ENCODE data around the gene TNFRSF9. TPM values are rescaled to one million over a fixed set of nuclear protein-coding genes. Genes with fewer than 3 reads are reported as not detected.
"Not testable (repeated sequence)": the region's sequence is repeated elsewhere in the genome, so short reads cannot be mapped to it uniquely, and the experiment has no call there.

TNFRSF9 gene
- total RNA-seq, 1 donor from 2014 or later, result 0.22 TPM

DNA sequence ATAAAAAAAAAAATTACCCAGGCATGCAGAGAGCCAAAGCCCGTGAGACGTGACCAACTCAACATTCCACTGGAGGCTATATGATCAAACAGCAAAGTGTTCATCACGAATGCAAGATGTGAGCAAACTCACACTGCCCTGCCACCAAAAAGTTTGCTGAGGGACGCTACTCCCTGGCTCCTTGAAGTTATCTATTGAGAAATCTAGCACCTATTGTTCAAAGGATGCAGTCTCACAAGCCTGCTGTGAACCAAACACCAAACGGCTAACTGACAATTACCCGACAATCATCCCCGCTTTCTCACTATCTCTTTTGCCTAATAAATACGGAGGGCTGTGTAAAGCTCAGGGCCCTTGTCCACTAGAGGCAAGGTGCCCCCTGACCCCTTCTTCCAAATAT, 13.6 kb downstream of the TNFRSF9 start:
- DNase-seq (ENCODE audit: low spot score); intact Hi-C loops (cut with DNase I): not testable (repeated sequence)

DNA sequence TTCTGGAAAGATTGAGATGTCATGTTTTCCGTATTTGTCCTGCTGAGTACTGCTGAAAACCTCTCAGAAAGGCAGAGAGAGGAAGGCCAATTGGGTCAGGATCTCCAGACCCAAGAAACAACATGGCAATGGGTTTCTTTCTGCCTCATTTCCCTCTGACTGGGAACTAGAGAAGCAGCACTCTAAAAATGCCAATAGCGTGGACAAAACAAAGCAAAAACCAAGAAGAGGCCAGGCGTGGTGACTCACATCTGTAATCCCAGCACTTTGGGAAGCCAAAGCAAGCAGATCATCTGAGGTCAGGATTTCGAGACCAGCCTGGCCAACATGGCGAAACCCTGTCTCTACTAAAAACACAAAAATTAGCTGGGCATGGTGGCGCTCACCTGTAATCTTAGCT, 18.3 kb downstream of the TNFRSF9 start:
- no peak for DNase-seq (ENCODE audit: low spot score)
- intact Hi-C loops (cut with DNase I), result no loop called here

DNA sequence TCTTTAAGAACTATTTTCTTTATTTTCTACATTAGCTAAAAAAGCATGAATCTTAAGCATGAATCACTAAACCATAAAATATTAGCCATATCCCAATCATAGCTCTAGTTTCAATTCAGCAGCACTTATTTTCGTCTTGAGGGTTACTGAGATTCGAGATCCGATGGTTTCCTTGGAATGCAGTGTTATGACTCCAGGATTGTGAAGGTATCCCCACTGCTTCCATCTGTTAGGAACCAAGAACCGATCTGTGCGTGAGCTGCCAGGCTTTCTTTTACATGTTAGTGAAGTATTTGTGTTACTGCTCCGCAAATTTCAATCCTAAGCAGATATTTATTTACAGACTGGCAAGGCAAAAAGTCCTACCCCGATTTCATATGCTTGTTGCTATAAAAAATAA, 18.8 kb downstream of the TNFRSF9 start:
- intact Hi-C loops (cut with DNase I), result no loop called here
- DNase-seq (ENCODE audit: low spot score), result no peak

DNA sequence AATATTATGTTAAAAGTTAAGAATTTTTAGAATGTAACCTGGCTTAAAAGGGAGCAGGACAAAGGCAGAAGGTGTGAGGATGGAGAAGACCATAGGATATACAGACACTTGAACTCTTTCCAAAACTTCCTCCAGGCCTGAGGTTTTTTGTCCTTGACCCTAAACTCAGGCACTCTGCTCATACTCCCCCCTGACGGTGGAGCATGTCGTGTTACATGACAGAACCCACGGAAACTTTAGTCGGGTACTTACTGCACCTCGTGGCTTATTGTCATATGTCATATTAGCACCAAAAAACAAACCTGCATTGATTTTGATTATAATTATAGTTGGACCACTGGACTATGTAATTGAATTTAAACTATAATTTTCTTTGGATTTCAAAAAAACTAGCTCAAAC, 20.8 kb downstream of the TNFRSF9 start:
- DNase-seq (ENCODE audit: low spot score), result no peak
- intact Hi-C loops (cut with DNase I), result no loop called here

DNA sequence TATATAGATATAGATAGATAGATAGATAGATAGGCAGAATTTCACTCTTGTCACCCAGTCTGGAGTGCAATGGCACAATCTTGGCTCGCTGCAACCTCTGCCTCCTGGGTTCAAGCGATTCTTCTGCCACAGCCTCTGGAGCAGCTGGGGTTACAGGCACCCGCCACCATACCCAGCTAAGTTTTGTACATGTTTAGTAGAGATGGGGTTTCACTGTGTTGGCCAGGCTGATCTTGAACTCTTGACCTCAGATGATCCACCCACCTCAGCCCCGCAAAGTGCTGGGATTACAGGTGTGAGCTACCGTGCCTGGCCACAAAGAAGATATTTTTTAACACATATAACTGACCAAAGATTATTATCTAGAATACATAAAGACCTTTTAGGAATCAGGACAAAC, 22.7 kb downstream of the TNFRSF9 start:
- intact Hi-C loops (cut with DNase I); DNase-seq (ENCODE audit: low spot score): not testable (repeated sequence)

DNA sequence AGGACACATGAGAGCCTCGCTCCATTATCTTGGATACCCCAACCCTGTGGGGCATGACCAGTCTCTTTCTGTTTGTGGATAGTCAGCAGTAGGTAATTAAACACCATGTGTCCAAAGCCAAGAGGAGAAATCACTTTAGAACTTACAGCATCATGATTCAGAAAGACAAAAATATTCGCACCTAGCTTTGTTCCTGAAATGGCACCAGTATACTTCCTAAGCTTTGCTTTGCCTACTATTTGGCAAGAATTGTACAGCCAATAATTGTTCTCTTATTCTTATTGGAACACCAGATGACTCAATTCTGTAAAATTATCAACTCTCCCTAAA, 24.2 kb downstream of the TNFRSF9 start:
- intact Hi-C loops (cut with DNase I), result no loop called here
- no peak for DNase-seq (ENCODE audit: low spot score)

DNA sequence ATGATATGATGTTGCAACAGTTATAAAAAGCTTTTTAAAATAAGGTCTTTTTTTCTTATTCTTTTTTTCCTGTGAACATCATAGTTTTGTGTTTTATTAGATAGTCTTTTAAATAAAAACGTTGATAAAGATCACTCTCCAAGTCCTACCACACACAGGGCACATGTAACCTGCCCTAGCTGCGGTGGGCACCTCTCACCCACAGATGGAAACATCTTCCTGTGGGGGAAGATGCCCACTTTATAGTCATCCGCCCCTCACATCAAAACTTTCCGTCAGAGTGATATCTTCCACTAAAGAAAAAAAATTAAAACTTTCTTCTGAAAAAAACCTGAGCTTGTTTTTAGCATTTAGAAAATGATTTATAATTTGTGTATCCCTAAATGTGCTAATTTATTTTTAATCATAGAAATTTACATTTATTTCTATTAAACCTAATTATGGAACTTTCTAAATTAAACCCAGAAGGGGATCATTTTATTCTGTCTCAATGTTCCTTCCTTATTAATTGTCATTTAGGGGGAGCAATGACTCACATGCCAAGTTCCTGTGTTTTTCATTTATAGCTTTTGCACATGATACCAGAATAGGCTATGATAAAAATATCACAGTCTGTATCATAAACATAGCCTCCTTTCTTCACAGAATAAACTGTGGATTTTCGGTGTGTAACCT, 24.7 kb downstream of the TNFRSF9 start:
- no peak for DNase-seq (ENCODE audit: low spot score)
- intact Hi-C loops (cut with DNase I), result no loop called here

DNA sequence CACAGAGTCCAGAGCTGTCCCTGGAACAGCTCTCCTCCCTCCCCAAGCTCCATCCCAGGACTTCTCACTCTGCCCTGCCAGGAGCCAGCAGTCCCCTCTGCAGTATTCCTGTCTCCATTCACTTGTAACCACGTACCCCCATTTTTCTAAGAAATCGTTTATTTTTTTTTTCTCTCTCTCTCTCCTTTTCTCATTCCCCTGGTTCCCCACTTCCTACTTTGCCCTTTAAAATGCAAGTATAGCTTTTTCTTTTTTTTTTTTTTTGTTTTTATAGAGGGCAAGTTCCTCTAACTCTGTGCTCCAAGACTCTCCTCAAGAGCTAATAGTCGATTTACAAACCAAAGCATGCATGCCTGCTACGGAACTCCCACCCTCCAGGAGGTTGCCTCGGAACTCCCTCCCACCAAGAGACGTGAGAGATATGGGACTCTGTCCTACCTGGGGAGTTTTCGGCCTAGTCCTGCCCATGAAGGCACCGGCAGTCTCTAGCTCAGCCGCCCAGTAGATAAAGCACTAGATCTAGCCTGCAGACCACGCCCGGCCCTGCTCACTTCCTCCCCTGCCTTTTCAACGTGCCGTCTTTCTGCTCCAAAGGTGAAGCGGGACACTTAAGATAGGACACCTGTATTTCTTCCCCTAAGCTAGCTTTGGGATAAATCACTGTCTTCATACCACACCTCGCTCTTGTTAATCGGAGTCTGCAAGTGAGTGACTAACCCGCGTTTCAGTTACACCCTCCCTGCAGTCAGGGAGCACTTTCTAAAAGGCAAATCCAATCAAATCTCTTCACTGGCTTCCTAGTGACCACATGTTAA, 27.7 kb downstream of the TNFRSF9 start:
- no peak for DNase-seq (ENCODE audit: low spot score)
- intact Hi-C loops (cut with DNase I), result no loop called here

DNA sequence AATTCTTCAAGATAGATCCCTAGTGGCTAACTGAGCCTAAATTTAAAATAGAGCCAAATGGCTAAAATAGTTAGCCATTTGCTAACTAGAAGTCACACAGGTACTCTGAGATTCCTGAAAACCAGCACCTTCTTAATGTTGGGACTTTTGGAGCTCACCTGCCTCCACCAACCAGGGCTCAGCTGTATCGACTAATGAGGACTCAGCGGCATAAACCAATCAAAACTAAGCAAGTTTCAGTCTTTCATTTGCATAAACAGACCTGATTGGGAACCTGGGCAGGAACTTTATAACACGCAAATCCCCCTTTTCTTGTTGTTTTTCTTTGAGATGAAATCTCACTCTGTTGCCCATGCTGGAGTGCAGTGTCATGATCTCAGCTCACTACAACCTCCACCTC, 28.5 kb downstream of the TNFRSF9 start:
- intact Hi-C loops (cut with DNase I), result no loop called here
- no peak for DNase-seq (ENCODE audit: low spot score)

DNA sequence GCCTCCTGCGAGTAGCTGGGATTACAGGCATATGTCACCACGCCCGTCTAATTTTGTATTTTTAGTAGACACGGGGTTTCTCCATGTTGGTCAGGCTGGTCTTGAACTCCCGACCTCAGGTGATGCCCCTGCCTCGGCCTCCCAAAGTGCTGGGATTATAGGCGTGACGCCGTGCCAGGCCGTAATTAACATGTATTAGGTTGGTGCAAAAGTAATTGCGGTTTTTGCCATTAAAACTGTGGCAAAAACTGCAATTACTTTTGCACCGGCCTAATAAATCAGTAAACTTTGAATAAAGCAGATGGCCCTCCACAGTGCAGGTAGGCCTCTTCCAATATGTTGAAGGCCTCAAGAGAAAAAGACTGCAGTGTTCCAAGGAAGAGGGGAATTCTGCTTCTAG, 35.4 kb downstream of the TNFRSF9 start:
- DNase-seq (ENCODE audit: low spot score), result no peak

DNA sequence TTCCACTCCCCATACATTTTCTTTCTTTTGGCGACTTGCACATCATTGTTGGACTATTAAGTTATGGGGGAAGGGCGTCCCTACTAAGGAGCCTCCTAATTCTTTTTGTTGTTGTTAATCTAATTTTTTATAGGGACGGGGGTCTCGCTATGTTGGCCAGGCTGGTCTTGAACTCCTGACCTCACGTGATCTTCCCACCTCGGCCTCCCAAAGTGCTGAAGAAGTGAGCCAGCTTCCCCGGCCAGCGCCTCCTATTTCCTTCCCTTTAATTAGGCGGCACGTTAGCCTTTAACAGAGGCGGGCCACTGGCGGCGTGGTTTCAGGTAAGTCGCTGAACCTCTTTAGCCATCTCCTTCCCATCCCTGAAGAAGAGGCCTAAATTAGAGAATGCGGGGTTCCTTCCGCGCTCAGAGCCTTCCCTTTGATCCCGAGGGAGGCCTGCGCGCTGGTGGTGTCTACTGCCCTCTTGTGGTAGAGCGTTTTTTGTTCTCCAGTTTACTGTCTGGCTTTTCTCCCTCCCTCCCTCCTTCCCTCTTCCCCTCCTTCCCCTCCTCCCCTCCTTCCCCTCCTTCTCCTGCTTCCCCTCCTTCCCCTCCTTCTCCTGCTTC, 38.1 kb downstream of the TNFRSF9 start:
- peak; percentile 81 for DNase-seq (ENCODE audit: low spot score)

More for the DNA sequence above, 35.4 kb downstream of the TNFRSF9 start:
- intact Hi-C loops (cut with DNase I), result loop anchor here (10.0 kb wide), 1 partner anchor 240 kb away; no protein-coding TSS in a partner anchor

DNA sequence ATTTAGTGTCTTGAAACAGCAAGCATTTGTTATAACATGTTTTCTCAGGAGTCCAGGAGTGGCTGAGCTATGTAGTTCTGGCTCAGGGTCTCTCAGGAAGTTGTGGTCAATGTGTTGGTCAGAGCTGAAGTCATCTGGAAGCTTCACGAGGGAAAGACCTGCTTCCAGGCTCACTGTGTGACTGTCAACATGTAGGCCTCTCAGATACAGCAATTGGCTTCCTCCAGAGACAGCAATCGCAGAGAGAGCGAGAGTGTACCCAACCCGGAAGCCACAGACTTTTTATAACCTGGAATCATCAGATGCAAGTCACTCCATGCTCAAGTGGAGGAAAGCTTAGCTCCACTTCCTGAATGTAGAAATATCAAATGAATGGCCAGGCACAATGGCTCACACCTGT, 40.9 kb downstream of the TNFRSF9 start:
- intact Hi-C loops (cut with DNase I), result loop anchor here (10.0 kb wide), 1 partner anchor 235 kb away; no protein-coding TSS in a partner anchor
- DNase-seq (ENCODE audit: low spot score), result no peak

More for the DNA sequence above, 38.1 kb downstream of the TNFRSF9 start:
- intact Hi-C loops (cut with DNase I), result loop anchor here (10.0 kb wide), 1 partner anchor 238 kb away; no protein-coding TSS in a partner anchor

DNA sequence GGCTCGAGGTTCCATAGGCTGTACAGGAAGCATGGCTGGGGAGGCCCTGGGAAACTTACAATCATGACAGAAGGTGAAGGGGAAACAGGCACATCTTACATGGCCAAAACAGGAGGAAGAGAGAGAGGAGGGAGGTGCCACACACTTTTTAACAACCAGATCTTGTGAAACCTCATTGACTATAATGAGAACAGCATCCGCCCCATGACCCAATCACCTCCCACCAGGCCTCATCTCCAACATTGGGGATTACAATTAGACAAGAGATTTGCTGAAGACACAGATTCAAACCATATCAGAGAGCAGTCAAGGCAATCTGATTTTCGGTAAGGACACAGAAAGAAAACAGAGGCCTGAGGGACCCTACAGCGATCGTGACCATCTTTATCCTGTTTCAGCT, 41.7 kb downstream of the TNFRSF9 start:
- no peak for DNase-seq (ENCODE audit: low spot score)
- intact Hi-C loops (cut with DNase I), result no loop called here

DNA sequence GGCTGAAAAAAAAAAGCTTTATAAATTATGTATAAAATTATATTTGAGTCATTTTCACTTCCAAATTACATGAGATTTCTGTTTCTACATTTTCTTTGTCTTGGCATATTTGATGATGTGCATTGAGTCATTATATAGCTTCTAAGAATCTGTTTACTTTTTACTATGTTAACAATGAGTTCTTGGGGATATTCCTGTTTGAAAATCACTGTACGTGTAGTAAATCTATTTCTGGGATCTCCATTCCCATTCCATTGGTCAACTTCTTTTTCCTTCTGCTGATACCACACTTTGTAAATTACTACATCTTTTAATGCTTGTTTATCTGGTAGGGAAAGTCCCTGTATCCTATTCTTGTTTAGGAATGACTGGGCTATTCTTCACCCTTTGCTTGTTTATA, 43.6 kb downstream of the TNFRSF9 start:
- DNase-seq (ENCODE audit: low spot score), result no peak
- intact Hi-C loops (cut with DNase I), result no loop called here

DNA sequence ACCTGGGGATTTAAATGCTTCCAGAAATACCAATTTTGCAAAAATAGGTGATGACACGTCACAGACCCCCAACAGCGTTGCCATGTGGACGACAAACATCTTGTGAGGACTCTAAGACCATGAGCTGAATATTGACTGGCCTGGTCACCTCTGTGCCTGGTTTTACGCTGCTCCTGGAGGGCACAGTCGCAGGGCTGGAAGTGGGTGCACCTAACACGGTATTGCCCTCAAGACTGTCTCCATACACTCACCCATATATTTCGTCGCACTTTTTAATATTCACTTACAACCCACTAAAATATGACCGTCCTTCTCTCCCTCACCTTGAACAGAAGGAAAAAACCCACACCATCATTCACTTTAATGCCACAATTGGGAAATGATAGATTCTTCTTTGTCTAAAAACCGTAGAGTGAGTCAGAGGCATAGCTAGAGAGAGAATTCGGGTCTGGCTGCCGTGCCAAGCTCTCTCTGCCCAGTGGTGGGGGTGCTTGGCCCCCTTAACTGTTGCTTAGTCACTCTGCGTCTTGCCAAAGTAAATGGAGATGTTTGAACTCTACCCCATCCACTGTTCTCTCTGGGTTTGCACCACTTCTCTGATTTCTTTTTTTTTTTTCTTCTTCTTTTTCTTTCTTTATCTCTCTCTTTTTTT, 47.0 kb downstream of the TNFRSF9 start:
- no peak for DNase-seq (ENCODE audit: low spot score)

DNA sequence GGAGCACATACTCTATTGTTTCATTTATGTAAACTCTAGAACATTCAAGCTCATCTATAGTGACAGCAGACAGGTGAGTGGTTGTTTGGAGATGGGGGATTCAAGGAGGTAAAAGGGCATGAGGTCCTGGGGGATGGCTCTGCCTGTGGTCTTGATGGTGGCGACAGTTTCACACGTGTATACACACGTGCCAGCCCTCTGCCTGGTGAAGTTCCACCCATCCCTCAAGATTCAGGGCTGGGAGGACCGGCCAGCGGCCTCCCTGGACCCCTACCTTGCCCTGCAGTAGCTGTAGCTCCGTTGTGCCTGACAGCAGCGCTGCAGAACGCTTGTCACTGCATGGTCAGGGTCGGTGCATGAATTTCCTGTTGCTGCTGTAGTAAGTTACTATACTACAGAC, 48.8 kb downstream of the TNFRSF9 start:
- no peak for DNase-seq (ENCODE audit: low spot score)
- intact Hi-C loops (cut with DNase I), result no loop called here

More for the DNA sequence above, 47.0 kb downstream of the TNFRSF9 start:
- intact Hi-C loops (cut with DNase I), result no loop called here

DNA sequence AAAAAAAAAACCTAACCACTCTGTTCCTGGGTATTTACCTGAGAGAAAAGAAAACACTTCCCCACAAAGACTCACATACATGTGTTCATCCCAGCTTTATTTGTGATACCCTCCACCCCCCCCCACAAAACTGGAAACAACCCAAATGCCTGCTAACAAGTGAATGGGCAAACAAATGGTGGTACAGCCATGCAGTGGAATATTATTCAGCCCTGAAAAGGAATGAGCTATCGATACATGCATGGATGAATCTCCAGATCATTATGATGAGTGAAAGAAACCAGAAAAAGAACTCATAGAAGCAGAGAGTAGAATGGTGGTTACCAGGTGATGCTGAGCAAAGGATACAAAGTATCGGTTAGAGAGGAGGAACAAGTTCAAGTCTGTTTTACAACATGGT, 49.8 kb downstream of the TNFRSF9 start:
- intact Hi-C loops (cut with DNase I), result no loop called here
- DNase-seq (ENCODE audit: low spot score), result no peak

DNA sequence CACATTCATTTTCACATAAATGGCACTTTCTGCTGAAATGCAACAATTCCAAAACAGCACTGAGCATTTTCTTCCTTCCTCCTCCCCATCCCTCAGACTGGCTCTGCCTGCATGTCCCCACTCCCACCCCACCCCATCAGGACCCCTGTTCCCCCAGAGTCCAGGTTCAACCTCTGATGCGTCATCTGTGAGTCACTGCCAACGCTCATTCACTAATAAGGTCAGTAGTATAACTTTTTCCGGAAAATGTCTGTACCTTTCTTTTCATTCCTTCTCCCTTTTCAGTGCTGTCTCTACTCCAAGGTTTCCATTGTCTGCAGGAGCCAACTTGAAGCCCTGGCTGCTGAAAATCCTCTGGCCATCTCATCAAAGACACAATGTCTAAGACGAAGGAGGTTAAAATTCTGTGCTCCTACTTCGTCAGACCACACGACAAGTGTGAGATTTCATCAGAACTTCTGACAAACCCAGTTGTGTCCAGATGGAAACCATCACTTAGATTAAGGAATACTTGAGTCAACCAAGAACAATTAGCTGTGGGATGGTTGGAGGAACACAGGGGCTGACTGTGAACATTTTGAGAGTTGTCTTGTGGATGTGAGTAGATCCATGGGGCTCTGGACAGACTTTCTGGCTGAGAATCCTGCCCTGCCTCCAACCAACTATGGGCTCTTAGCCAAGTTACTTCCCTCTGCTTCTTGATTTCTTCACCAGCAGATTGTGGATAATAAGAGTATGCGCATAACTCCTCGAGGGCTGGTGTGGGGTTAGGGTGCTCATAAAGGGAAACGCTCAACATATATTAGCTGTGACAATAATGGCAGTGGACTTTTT, 52.2 kb downstream of the TNFRSF9 start:
- intact Hi-C loops (cut with DNase I), result no loop called here

DNA sequence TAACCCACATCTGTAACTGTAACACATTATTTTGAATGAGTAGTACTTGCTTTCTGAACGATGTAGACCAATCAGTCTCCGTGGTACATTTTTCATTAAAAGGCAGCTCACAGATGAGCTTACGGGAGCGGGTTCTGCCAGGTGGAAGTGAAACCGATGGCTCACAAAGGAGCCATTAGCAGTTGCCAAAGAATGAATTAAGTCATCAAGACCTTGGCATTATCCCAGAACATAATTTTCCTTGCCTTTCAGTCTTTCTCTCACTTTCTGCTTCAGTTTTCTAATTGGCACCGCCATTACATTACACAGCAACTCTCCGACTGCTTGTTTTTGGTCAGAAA, 54.3 kb downstream of the TNFRSF9 start:
- no peak for DNase-seq (ENCODE audit: low spot score)
- intact Hi-C loops (cut with DNase I), result no loop called here

More for the DNA sequence above, 52.2 kb downstream of the TNFRSF9 start:
- no peak for DNase-seq (ENCODE audit: low spot score)

All from cardiac septum (tissue), 1 donor.